Urothelium cell line (cell line): ENCODE measurements around the gene UTS2B.
A peak's percentile ranks its signal among the peaks of the same experiment; 100 is the strongest.
"Not testable (repeated sequence)": the region's sequence is repeated elsewhere in the genome, so short reads cannot be mapped to it uniquely, and the experiment has no call there.

Experiments used
- DNase-seq: peaks from one replicate; pipeline ENCODE4 v3.0.0; 2011; ENCODE audit warnings: low spot score, mixed read lengths
- FAIRE-seq: peaks from 2 replicates; lab custom pipeline; 2011; peaks lifted over from hg19 to GRCh38; lab: Jason Lieb, UNC

The UTS2B gene

DNA sequence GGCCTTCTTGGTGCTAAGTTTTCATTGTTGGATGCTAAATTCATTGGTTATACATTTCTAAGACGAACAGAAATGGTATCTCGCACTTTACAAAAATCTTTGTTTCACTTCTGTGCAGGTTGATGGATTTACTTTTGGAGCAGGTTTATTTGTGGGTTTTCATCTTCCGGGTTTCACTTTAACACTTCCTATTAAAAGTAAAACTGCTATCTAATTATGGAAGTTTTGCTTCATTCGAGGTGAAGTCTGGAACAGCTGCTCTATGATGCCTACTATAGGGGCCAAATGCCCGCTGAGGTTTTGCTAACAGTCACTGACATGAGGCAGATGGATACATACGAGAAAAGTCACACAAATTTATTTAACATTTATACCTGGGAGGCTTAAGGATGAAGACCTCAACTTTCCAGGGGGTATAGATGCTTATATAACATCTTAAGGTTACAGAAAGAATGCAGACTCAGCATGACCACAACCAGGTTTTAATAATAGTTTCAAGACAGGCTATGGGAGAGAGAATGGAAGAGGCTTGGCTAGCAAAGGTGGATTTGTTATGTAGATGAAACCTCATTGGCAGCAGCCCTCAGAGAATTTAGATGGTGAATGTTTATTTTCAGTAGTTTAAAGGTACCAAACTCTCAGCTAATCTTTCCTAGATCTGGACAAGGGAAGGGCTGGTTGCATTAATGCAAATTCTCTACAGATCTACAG lies 77.1 kb downstream of the UTS2B start:
- FAIRE-seq (no peak), DNase-seq (no peak)

- FAIRE-seq (no peak), DNase-seq (peak; percentile 40)
These were observed 83.7 kb downstream of the UTS2B start for GRCh38 chr3:191246630-191247029.

DNA sequence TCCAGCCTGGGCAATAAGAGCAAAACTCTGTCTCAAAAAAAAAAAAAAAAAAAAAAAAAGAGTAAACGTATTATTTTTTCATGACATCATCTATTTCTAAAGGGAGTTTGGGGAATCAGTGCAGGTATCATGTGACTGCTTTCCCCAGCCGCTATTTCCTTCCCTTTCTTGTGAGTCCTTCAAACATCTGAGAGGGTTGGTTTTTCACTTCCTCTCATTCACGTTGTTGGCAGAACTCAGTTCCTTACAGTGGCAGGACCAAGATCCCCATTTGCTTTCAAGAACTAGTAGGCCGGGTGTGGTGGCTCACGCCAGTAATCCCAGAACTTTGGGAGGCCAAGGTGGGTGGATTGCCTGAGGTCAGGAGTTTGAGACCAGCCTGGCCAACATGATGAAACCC lies 84.3 kb downstream of the UTS2B start:
- not testable (repeated sequence) for FAIRE-seq, DNase-seq

- DNase-seq (no peak), FAIRE-seq (no peak)
These were observed 86.0 kb downstream of the UTS2B start for GRCh38 chr3:191244242-191244867.

DNA sequence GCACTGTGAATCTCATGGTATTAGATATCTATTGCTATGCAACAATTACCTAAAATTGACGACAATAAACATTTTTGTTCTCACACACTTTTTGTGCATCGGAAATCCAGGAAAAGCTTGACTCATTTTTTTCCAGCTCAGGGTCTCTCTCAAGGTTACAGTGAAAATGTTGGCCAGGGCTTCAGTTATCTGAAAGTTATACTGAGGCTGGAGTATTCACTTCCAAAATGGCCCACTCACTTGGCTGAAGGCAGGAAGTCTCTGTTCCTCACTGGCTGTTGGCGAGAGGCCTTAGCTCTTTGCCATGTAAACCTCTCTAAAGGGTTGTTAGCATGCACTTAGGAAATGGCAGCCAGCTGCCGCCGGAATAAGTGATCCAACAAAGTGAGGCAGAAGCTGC lies 89.8 kb downstream of the UTS2B start:
- no peak for FAIRE-seq

DNA sequence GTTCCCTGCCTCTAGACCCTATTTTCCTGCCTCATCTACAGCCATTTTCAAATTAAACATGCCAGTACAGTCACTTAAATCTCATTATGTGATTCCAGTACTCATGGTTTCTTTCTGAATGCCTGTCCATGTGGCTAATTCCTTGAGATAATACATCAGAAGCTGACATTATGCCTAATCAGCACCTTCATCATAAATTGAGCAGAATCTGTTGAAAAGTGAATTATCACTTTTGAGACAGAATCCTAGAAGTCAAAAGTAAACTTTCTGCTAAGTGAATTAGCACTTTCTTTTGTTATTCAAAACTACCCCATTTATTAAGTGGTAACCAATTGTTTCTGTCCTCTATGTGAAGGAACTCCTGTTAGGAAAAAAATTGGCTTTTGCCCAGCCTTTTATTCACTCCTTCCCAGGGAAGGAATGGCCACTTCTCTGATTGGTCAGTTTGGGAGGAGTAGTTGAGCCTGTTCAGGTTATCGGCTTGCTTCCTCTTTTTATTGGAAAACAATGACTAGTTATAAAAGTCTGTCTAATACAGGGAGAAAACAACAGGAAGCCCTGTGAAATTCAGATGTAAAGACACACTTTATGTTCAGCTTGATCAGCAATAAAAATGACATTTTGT lies 90.8 kb downstream of the UTS2B start:
- no peak for FAIRE-seq
- DNase-seq, result no peak

More for the DNA sequence above, 89.8 kb downstream of the UTS2B start:
- no peak for DNase-seq

- DNase-seq (no peak), FAIRE-seq (no peak)
These were observed 92.0 kb downstream of the UTS2B start for GRCh38 chr3:191238321-191238817.

- no peak for DNase-seq
- no peak for FAIRE-seq
These were observed 93.1 kb downstream of the UTS2B start for GRCh38 chr3:191237047-191237882.

DNA sequence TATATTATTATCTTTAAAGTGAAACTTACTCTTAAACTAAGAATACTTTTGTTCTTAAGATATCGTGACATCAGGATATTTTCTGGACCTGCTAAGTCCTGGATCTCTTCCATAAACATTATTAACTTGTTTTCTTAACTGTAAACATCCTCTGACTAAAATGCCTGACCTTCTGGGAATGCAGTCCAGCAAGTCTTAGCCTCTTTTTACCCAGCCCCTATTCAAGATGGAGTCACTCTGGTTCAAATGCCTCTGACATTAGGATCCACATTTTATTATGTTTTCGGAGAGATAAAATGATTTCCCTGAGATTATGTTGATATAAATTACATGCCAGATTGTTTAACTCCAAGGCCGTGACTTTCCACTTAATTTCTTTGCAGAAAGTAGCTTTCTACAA lies 93.7 kb downstream of the UTS2B start:
- FAIRE-seq (no peak), DNase-seq (no peak)

- no peak for FAIRE-seq
- DNase-seq, result no peak
These were observed 94.7 kb downstream of the UTS2B start for GRCh38 chr3:191235331-191236314.

DNA sequence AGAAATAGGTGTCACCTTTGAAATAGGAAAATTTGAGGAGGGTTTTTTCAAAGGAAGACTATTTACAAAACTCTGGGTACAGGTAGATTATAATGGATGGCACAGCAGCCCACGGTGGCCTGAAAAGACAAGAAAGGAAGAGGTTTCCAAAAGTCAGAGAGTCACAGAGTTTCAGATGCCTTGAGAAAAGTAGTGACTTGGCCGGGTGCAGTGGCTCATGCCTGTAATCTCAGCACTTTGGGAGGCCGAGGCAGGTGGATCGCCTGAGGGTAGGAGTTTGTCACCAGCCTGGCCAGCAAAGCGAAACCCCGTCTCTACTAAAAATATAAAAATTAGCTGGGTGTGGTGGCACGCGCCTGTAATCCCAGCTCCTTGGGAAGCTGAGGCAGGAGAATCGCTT lies 96.1 kb downstream of the UTS2B start:
- no peak for DNase-seq
- FAIRE-seq, result no peak

- DNase-seq, result no peak
- FAIRE-seq, result no peak
These were observed 102.8 kb downstream of the UTS2B start for GRCh38 chr3:191227541-191227940.

- no peak for FAIRE-seq
- no peak for DNase-seq
These were observed 108.7 kb downstream of the UTS2B start for GRCh38 chr3:191221638-191222037.

- FAIRE-seq (no peak), DNase-seq (no peak)
These were observed 109.4 kb downstream of the UTS2B start for GRCh38 chr3:191220908-191221307.

DNA sequence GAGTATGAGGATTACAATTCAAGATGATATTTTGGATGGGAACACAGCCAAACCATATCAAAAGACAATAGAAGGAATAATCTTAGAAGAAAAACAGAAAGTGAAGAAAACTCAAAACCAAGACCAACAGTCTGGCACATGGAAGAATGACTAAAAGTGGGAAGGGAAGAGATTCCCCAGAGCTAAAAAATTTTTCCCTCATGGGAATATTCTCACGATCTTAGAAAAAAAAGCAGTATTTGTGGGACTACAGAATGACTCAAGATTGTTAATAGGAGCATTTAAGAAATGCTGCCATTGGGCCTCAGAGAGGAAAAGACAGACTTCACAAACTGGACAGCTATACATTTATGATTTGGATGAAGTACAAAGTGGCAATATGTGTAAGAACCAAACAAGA lies 113.0 kb downstream of the UTS2B start:
- no peak for DNase-seq
- FAIRE-seq, result no peak
